ENCODE measurements around the gene MYL10. TPM values are rescaled to one million over a fixed set of nuclear protein-coding genes. Genes with fewer than 3 reads are reported as not detected.

MYL10 gene
- total and polyA plus RNA-seq, 10 of the 15 experiments (the other 5 are each of a cell fraction or from before 2014, with no cell fraction given), result not detected

GRCh38 chr7:101667399-101667798 lies 38.3 kb upstream of the MYL10 start:
- peaks cover 3% of the 10 kb centered on the region; the same call in 1 of the 3 replicates for H3K9me3 ChIP-seq (replicated peaks; ENCODE audit: control insufficient read depth, insufficient read depth, low read length)
- no peak overlapping the region for H3K9ac ChIP-seq (ENCODE audit: control insufficient read depth, insufficient read depth, low read length)
- H3K4me2 ChIP-seq (ENCODE audit: control insufficient read depth, insufficient read depth), result no peak overlapping the region
- FAIRE-seq (no peak), ATAC-seq (no peak), DNase-seq (ENCODE audit: low read depth, low spot score) (no peak)
- ChIA-PET POLR2A (no interaction called here), CTCF (no interaction called here), SMC1A (ENCODE audit: uncharacterized antibody, unreplicated experiment) (no interaction called here), RAD21 (ENCODE audit: unreplicated experiment) (no interaction called here)
- no peaks in the 10 kb centered on the region for H3K4me1 ChIP-seq (ENCODE audit: control insufficient read depth, insufficient read depth, low read length)
- no peak overlapping the region for H2AFZ ChIP-seq (ENCODE audit: control insufficient read depth, low read depth, low read length)
- no peaks in the 10 kb centered on the region for H3K79me2 ChIP-seq (ENCODE audit: control insufficient read depth, insufficient read depth, low read length)
- no peak overlapping the region for H3K27ac ChIP-seq (ENCODE audit: control insufficient read depth, insufficient read depth)
- in situ Hi-C loops (cut with MboI), result no loop called here
- 68% methylated on average over 3 of the region's 3 CpGs for WGBS (ENCODE audit: insufficient coverage, insufficient replicate concordance, low lambda C conversion rate, missing lambda C conversion rate)
- no peak for TF ChIP-seq KAT2A (conservative IDR thresholded peaks at IDR 0.05; ENCODE audit: control insufficient read depth, low read depth, low read length)
- no peak for TF ChIP-seq NR2C2 (IDR thresholded peaks at IDR 0.05; ENCODE audit: borderline replicate concordance, control insufficient read depth, insufficient read length, low read depth)
- TF ChIP-seq YBX1 (IDR thresholded peaks at IDR 0.05), result no peak
- TF ChIP-seq MEF2B (IDR thresholded peaks at IDR 0.05; ENCODE audit: partially characterized antibody, poor library complexity, severe bottlenecking), result no peak
- TF ChIP-seq EED (IDR thresholded peaks at IDR 0.05; ENCODE audit: low read depth), result no peak
- BruUV-seq (replicated peaks), result no TSS peak
- no peaks in the 10 kb centered on the region for H3K36me3 ChIP-seq (ENCODE audit: control insufficient read depth in 2 of 2, insufficient read depth in 2 of 2, low read length in 1 of 2)
- intact Hi-C loops (cut with micrococcal nuclease; ENCODE audit: unreplicated experiment), result no loop called here
- no peaks in the 10 kb centered on the region for H3K27me3 ChIP-seq (replicated peaks in 1 of 2; ENCODE audit: control insufficient read depth in 2 of 2, insufficient read depth in 2 of 2, low read length in 1 of 2)
- H4K20me1 ChIP-seq (ENCODE audit: control insufficient read depth, insufficient read depth), result no peaks in the 10 kb centered on the region
- H3K4me3 ChIP-seq, result no peak overlapping the region

GRCh38 chr7:101666741-101667140 lies 37.6 kb upstream of the MYL10 start:
- RAD21 ChIA-PET (ENCODE audit: unreplicated experiment), result interaction anchor here (0.6 kb wide), 1 partner anchor 424 kb away, joined by 3 read pairs; no protein-coding TSS in a partner anchor
- intact Hi-C loops (cut with micrococcal nuclease; ENCODE audit: unreplicated experiment) (no loop called here), in situ Hi-C loops (cut with MboI) (no loop called here)
- Histone ChIP-seq H3K9me3 (replicated peaks; ENCODE audit: control insufficient read depth, insufficient read depth, low read length) (peaks cover 3% of the 10 kb centered on the region; the same call in 1 of the 3 replicates), H3K9ac (ENCODE audit: control insufficient read depth, insufficient read depth, low read length) (no peak overlapping the region), H3K4me1 (ENCODE audit: control insufficient read depth, insufficient read depth, low read length) (no peaks in the 10 kb centered on the region), H3K4me2 (ENCODE audit: control insufficient read depth, insufficient read depth) (no peak overlapping the region), H3K4me3 (no peak overlapping the region), H3K27me3 (replicated peaks in 1 of 2; ENCODE audit: control insufficient read depth in 2 of 2, insufficient read depth in 2 of 2, low read length in 1 of 2) (no peaks in the 10 kb centered on the region), H4K20me1 (ENCODE audit: control insufficient read depth, insufficient read depth) (no peaks in the 10 kb centered on the region), H3K27ac (ENCODE audit: control insufficient read depth, insufficient read depth) (no peak overlapping the region), H3K79me2 (ENCODE audit: control insufficient read depth, insufficient read depth, low read length) (no peaks in the 10 kb centered on the region), H3K36me3 (ENCODE audit: control insufficient read depth in 2 of 2, insufficient read depth in 2 of 2, low read length in 1 of 2) (no peaks in the 10 kb centered on the region), H2AFZ (ENCODE audit: control insufficient read depth, low read depth, low read length) (no peak overlapping the region)
- POLR2A ChIA-PET, result no interaction called here
- DNase-seq (ENCODE audit: low read depth, low spot score) (no peak), ATAC-seq (no peak), FAIRE-seq (no peak)
- CTCF ChIA-PET, result no interaction called here
- SMC1A ChIA-PET (ENCODE audit: uncharacterized antibody, unreplicated experiment), result no interaction called here
- BruUV-seq (replicated peaks), result no TSS peak
- 9% methylated on average over 4 of the region's 4 CpGs for WGBS (ENCODE audit: insufficient coverage, insufficient replicate concordance, low lambda C conversion rate, missing lambda C conversion rate)
- TF ChIP-seq JUNB (IDR thresholded peaks at IDR 0.05), result no peak
- TF ChIP-seq ZBTB4 (CRISPR knock-in tag; IDR thresholded peaks at IDR 0.05), result no peak
- no peak for TF ChIP-seq BHLHE40 (IDR thresholded peaks at IDR 0.05; ENCODE audit: borderline replicate concordance in 1 of 2, low read depth in 2 of 2, low read length in 1 of 2)
- no peak for TF ChIP-seq KLF5 (IDR thresholded peaks at IDR 0.05; ENCODE audit: partially characterized antibody)
- no peak for TF ChIP-seq ZBTB40 (IDR thresholded peaks at IDR 0.05; ENCODE audit: borderline replicate concordance)
- TF ChIP-seq TCF3 (IDR thresholded peaks at IDR 0.05; ENCODE audit: borderline replicate concordance, insufficient read depth, low read depth, low read length), result no peak
